Loucy (cell line): ENCODE results near the gene USP47.

ENCODE experiments used
- H2AFZ ChIP-seq: fragments of 200-600 bp; sonication (generic); 2 replicates; pipeline ENCODE4 v1.6.0; 2016; ENCODE audit warnings: antibody characterized with exemption, mild to moderate bottlenecking, low read length, moderate library complexity
- H3F3A ChIP-seq: fragments of 200-600 bp; 2 replicates; pipeline ENCODE4 v1.6.0; 2016; ENCODE audit warnings: antibody characterized with exemption, low read depth, mild to moderate bottlenecking
- H3K27me3 ChIP-seq: fragments of 200-600 bp; sonication (generic); 2 replicates; pipeline ENCODE4 v1.6.1; 2014; ENCODE audit warnings: low read length, mild to moderate bottlenecking; ENCODE audit not compliant: insufficient read depth, poor library complexity, severe bottlenecking
- H3K36me3 ChIP-seq: fragments of 200-600 bp; sonication (generic); 2 replicates; pipeline ENCODE4 v1.6.1; 2016; ENCODE audit warnings: low read length; ENCODE audit not compliant: insufficient read depth
- H3K4me1 ChIP-seq: fragments of 200-600 bp; sonication (generic); 2 replicates; pipeline ENCODE4 v1.5.1; 2014; ENCODE audit warnings: low read length, mild to moderate bottlenecking; ENCODE audit not compliant: insufficient read depth, poor library complexity, severe bottlenecking
- H3K4me2 ChIP-seq: fragments of 200-600 bp; sonication (generic); 2 replicates; pipeline ENCODE4 v1.6.0; 2014; ENCODE audit warnings: antibody characterized with exemption, low read length, low read depth, mild to moderate bottlenecking; ENCODE audit not compliant: poor library complexity, severe bottlenecking
- H3K4me3 ChIP-seq: fragments of 200-600 bp; sonication (generic); 2 replicates; pipeline ENCODE4 v1.5.1; 2014; ENCODE audit warnings: low read length, mild to moderate bottlenecking, mixed read lengths; ENCODE audit not compliant: poor library complexity, severe bottlenecking
- H3K79me2 ChIP-seq: fragments of 200-600 bp; sonication (generic); 2 replicates; pipeline ENCODE4 v1.6.1; 2014; ENCODE audit warnings: low read length; ENCODE audit not compliant: insufficient read depth
- H3K9ac ChIP-seq: fragments of 200-600 bp; sonication (generic); 2 replicates; pipeline ENCODE4 v1.6.0; 2014; ENCODE audit warnings: mild to moderate bottlenecking, low read depth, low read length, moderate library complexity; ENCODE audit not compliant: poor library complexity, severe bottlenecking
- H3K9me2 ChIP-seq: fragments of 200-600 bp; sonication (generic); replicated peaks from 2 replicates; pipeline ENCODE4 v1.6.1; 2016; ENCODE audit warnings: low read depth, low read length, mixed read lengths
- H3K9me3 ChIP-seq: fragments of 200-600 bp; sonication (generic); 2 replicates; pipeline ENCODE4 v1.6.1; 2014; ENCODE audit warnings: mild to moderate bottlenecking, antibody characterized with exemption, low read length, low read depth; ENCODE audit not compliant: insufficient read depth
- H4K20me1 ChIP-seq: fragments of 200-600 bp; sonication (generic); 2 replicates; pipeline ENCODE4 v1.6.0; 2014; ENCODE audit warnings: antibody characterized with exemption, low read length, mild to moderate bottlenecking; ENCODE audit not compliant: insufficient read depth, poor library complexity, severe bottlenecking
- CTCF ChIP-seq: fragments of 200-600 bp; sonication (generic); conservative IDR thresholded peaks from 2 replicates; pipeline ENCODE4 v1.5.1; 2014; ENCODE audit warnings: mild to moderate bottlenecking, antibody characterized with exemption, low read length
- EZH2phosphoT487 ChIP-seq: fragments of 200-600 bp; IDR thresholded peaks from 2 replicates; pipeline ENCODE4 v1.6.1; 2018; ENCODE audit warnings: antibody characterized with exemption, mild to moderate bottlenecking, moderate library complexity, borderline replicate concordance

Gene USP47

GRCh38 chr11:11935536-11935935 lies 93.8 kb downstream of the USP47 start:
- Histone ChIP-seq H3K36me3 (peaks cover 63% of the 10 kb centered on the region; the same call in 1 of the 2 replicates), H4K20me1 (no peaks in the 10 kb centered on the region), H3K27me3 (no peaks in the 10 kb centered on the region), H3K9me2 (no peaks in the 10 kb centered on the region), H3K4me2 (no peak overlapping the region), H3F3A (no peaks in the 10 kb centered on the region), H3K4me3 (no peak overlapping the region), H3K4me1 (no peaks in the 10 kb centered on the region), H3K9me3 (no peaks in the 10 kb centered on the region), H3K79me2 (no peaks in the 10 kb centered on the region), H3K9ac (no peak overlapping the region), H2AFZ (no peak overlapping the region)
- no peak for TF ChIP-seq CTCF
- no peak for TF ChIP-seq EZH2phosphoT487

GRCh38 chr11:11937433-11937832 lies 95.7 kb downstream of the USP47 start:
- no peak overlapping the region for H3K4me2 ChIP-seq
- no peaks in the 10 kb centered on the region for H4K20me1 ChIP-seq
- no peaks in the 10 kb centered on the region for H3F3A ChIP-seq
- H3K27me3 ChIP-seq: no peaks in the 10 kb centered on the region
- H3K4me1 ChIP-seq: no peaks in the 10 kb centered on the region
- no peak overlapping the region for H2AFZ ChIP-seq
- no peak overlapping the region for H3K9ac ChIP-seq
- no peaks in the 10 kb centered on the region for H3K79me2 ChIP-seq
- no peak for TF ChIP-seq CTCF
- TF ChIP-seq EZH2phosphoT487: no peak
- H3K9me3 ChIP-seq: no peaks in the 10 kb centered on the region
- no peak overlapping the region for H3K4me3 ChIP-seq
- peaks cover 69% of the 10 kb centered on the region; the same call in 1 of the 2 replicates for H3K36me3 ChIP-seq
- no peaks in the 10 kb centered on the region for H3K9me2 ChIP-seq

GRCh38 chr11:11937957-11938356 lies 96.2 kb downstream of the USP47 start:
- Histone ChIP-seq H3K27me3 (no peaks in the 10 kb centered on the region), H3F3A (no peaks in the 10 kb centered on the region), H3K4me3 (no peak overlapping the region), H3K9me3 (no peaks in the 10 kb centered on the region), H3K79me2 (no peaks in the 10 kb centered on the region), H3K9ac (no peak overlapping the region), H4K20me1 (no peaks in the 10 kb centered on the region), H3K9me2 (no peaks in the 10 kb centered on the region), H3K4me1 (no peaks in the 10 kb centered on the region), H3K4me2 (no peak overlapping the region), H3K36me3 (peaks cover 69% of the 10 kb centered on the region; the same call in 1 of the 2 replicates), H2AFZ (no peak overlapping the region)
- TF ChIP-seq CTCF (no peak), EZH2phosphoT487 (no peak)
